Measurements from ENCODE around the gene RTP2.

The RTP2 gene

DNA sequence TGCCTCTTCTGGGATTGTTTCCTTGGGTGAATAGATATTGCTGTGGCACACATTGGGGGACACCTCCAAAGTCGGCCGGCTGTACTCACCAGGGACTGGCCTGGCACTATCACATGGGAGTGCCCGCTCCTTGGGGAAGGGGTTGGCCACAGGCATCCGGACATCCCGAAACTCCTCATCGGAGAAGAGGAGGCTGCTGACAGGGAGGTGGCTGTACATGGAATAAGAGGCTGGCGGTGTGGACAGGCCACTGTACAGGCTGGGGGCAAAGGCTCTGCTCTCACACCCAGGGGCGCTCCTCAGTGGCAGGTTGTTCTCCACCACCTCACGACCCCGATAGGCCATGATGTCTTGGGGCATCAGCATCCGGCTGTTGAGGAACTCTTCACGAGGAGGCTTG, 27.2 kb upstream of the RTP2 start:
- no peak overlapping the region for H3K27ac Mint-ChIP-seq
- no peaks in the 10 kb centered on the region for H3K27me3 Mint-ChIP-seq
- no peaks in the 10 kb centered on the region for H3K9me3 Mint-ChIP-seq (ENCODE audit: low read depth)
- peaks cover 7% of the 10 kb centered on the region for H3K36me3 Mint-ChIP-seq
- H3K4me3 Mint-ChIP-seq = no peak overlapping the region
- H3K4me1 Mint-ChIP-seq (ENCODE audit: low read depth) = no peaks in the 10 kb centered on the region

DNA sequence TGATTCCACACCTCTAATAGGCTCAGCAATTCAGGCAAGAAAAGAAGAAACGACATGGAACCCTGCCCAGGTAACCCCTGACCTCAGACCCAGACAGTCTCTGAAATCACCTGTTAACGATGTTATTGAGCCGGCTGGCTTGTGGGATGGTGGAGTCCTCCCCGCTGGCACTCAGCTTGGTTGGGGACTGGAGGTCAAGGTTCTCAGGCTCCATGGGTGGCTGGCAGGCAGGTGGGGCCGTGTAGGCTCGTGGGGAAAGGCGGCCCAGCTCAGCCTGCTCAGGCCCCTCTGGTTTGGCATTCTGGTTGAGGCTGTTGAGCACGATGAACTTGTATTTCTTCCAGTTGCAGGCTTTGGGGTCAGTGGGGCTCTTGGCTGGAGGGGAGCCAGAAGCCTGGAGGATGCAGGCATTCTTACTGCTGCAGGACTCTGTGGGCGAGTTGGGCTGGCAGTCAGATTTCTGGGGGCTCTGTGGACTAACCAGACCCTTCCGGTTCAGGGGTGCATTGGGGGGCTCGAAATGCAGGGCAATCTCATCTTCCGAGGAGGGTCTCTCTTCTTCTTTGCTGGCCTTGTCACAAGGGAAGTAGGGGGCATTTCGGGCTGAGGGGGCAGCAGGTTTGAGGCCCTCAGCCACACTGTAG, 26.7 kb upstream of the RTP2 start:
- Mint-ChIP-seq H3K27me3 (no peaks in the 10 kb centered on the region), H3K4me1 (ENCODE audit: low read depth) (no peaks in the 10 kb centered on the region), H3K9me3 (ENCODE audit: low read depth) (no peaks in the 10 kb centered on the region), H3K27ac (no peak overlapping the region), H3K36me3 (peaks cover 9% of the 10 kb centered on the region), H3K4me3 (no peak overlapping the region)

DNA sequence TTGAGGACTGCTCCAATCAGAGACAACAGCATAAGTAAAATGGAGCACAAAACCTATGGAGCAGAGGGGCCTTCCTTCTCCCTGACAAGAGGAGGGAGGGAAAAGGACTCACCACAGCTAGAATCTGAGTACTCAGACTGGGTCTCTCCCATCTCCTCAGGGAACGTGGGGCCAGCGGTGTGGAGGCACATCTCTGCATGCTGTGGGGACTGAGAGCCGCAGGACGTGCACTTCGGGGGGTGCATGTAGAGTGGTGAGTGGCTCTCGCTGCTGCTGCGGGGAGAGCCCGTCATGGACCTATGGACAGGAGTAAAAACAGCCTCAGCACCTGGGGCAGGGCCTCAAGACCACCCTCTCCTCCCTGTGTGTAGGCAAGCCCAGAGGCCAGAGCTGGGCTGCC, 25.9 kb upstream of the RTP2 start:
- no peaks in the 10 kb centered on the region for H3K27me3 Mint-ChIP-seq
- no peak overlapping the region for H3K27ac Mint-ChIP-seq
- H3K4me1 Mint-ChIP-seq (ENCODE audit: low read depth) = no peaks in the 10 kb centered on the region
- no peak overlapping the region for H3K4me3 Mint-ChIP-seq
- H3K9me3 Mint-ChIP-seq (ENCODE audit: low read depth) = no peaks in the 10 kb centered on the region
- peaks cover 14% of the 10 kb centered on the region for H3K36me3 Mint-ChIP-seq

DNA sequence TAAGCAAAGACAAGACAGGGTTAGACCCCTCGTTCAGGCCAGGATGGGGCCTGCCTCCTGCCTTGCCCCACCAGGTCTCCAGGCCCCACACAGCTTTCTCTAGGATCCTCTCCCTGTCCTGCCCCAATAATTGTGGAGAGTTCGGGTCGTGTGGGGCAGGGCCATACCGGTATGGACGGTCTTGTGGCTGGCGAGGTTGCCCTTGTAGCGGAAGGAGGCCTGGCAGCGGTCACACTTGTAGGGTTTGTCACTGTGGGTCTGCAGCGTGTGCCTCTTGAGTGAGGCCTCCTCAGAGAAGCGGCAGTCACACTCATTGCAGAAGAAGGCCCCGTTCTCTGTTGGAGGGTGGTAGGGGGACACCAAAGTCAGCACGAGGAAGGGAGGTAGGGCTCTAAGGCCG, 24.2 kb upstream of the RTP2 start:
- Mint-ChIP-seq H3K4me3 (no peak overlapping the region), H3K27me3 (no peaks in the 10 kb centered on the region), H3K27ac (no peak overlapping the region), H3K4me1 (ENCODE audit: low read depth) (no peaks in the 10 kb centered on the region), H3K9me3 (ENCODE audit: low read depth) (no peaks in the 10 kb centered on the region), H3K36me3 (peaks cover 15% of the 10 kb centered on the region)

DNA sequence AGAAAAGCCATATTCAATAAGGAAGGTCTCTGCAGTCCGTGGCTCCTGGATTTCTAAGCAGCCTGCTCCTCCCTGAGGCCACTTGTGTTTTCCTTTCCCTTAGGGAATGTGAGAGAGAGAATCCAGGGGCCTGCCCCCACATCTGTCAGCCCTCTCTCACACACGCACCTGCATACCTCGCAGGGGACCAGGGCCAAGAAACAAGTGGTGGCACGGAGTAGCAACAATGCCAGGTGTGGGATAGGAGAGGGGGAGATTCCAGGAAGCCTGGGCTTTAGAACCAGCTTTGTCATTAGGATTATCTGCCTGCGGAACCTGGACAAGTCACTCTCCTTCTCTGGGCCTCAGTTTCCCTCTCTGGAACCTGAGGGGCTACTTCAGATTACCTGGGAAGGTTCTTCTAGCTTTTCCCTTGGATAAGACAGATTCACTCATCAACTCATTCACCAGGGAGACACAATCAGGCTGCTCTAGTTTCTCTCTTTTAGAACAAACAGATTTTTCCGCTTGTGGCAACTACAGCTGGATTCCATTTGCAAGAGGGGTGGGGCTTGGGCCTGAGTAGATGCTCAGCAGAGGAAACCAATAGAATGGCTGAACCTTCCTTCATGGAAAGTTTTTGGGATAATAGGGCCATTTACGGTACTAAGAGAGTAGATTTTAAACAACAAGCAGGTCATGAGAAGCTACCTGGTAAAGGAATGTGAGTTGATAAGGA, 23.5 kb upstream of the RTP2 start:
- peaks cover 12% of the 10 kb centered on the region for H3K36me3 Mint-ChIP-seq
- H3K9me3 Mint-ChIP-seq (ENCODE audit: low read depth) = no peaks in the 10 kb centered on the region
- H3K27me3 Mint-ChIP-seq = no peaks in the 10 kb centered on the region

DNA sequence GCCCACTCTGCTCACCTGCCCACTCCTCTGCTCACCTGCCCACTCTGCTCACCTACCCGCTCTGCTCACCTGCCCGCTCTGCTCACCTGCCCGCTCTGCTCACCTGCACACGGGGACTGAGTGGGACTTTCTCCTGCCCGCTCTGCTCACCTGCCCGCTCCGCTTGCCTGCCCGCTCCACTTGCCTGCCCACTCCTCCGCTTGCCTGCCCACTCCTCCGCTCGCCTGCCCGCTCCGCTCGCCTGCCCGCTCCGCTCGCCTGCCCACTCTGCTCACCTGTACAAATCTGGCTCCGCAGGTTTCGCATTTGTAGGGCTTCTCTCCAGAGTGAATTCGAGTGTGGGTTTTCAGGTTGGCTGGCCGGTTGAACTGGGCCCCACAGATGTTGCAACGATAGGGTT, 22.9 kb upstream of the RTP2 start:
- Mint-ChIP-seq H3K4me3 (no peak overlapping the region), H3K9me3 (ENCODE audit: low read depth) (no peaks in the 10 kb centered on the region), H3K27me3 (no peaks in the 10 kb centered on the region), H3K36me3 (peaks cover 12% of the 10 kb centered on the region), H3K4me1 (ENCODE audit: low read depth) (no peaks in the 10 kb centered on the region), H3K27ac (no peak overlapping the region)

More for the DNA sequence above, 23.5 kb upstream of the RTP2 start:
- no peak overlapping the region for H3K4me3 Mint-ChIP-seq
- H3K27ac Mint-ChIP-seq = no peak overlapping the region
- H3K4me1 Mint-ChIP-seq (ENCODE audit: low read depth) = no peaks in the 10 kb centered on the region

DNA sequence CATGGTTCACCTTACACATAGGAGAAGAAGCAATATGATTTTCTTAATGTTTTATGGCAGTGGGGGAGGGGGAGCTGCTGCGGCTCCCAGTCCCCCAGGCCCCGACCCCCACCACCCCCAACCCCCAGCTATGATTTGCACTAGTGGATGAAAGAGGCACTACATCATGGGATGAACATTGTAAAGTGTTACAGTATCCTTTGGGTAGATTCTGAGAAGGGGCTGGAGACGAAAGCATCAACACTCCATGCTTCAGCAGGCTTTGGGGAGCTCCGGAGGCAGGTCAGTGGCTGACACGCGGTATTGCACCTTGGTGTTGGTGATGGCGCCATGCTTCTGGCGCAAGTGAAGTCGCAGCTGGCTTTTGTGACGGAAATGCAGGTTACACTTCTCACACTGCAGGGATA, 19.9 kb upstream of the RTP2 start:
- H3K4me3 Mint-ChIP-seq = no peak overlapping the region
- H3K4me1 Mint-ChIP-seq (ENCODE audit: low read depth) = no peaks in the 10 kb centered on the region
- peaks cover 9% of the 10 kb centered on the region for H3K36me3 Mint-ChIP-seq
- H3K9me3 Mint-ChIP-seq (ENCODE audit: low read depth) = no peaks in the 10 kb centered on the region
- H3K27ac Mint-ChIP-seq = no peak overlapping the region
- H3K27me3 Mint-ChIP-seq = no peaks in the 10 kb centered on the region

DNA sequence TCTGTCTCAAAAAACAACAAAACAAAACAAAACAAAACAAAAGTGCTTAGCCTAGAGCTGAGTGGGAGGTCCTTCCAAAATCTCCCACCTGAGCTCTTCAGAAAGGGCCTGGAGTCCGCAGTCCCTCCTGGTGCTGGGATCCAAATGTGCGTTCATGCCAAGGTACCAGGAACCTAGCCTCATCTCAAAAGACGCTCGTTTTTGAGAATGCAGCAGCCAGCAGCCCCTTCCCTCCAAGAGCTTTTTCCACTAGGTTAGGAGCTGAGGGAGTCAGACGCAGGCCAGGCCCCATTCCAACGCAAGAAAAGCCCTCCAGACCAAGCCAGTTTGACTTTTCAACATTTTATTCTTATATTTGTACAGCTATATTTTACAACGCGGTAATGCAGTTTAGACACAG, 18.7 kb upstream of the RTP2 start:
- Mint-ChIP-seq H3K9me3 (ENCODE audit: low read depth) (no peaks in the 10 kb centered on the region), H3K4me1 (ENCODE audit: low read depth) (no peaks in the 10 kb centered on the region), H3K27me3 (no peaks in the 10 kb centered on the region), H3K4me3 (no peak overlapping the region), H3K27ac (no peak overlapping the region), H3K36me3 (peaks cover 9% of the 10 kb centered on the region)

DNA sequence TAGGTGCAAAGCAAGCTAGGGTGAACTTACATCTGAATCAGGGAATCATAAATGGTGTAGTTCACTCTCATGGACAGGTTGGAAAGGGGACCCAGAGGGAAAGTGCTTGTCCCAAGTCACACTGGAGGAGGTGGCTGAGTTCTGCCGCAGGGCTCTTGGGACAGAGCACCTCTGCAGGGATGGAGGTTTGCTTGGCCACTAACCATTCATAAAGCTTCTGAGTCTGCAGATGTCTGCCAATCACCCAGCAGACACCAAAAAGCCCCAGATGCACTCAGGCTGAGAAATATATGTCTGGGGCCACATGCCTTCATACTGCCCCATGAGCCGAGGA, 17.9 kb upstream of the RTP2 start:
- Mint-ChIP-seq H3K36me3 (peaks cover 9% of the 10 kb centered on the region), H3K4me1 (ENCODE audit: low read depth) (no peaks in the 10 kb centered on the region), H3K27ac (no peak overlapping the region), H3K27me3 (no peaks in the 10 kb centered on the region), H3K9me3 (ENCODE audit: low read depth) (no peaks in the 10 kb centered on the region), H3K4me3 (no peak overlapping the region)

DNA sequence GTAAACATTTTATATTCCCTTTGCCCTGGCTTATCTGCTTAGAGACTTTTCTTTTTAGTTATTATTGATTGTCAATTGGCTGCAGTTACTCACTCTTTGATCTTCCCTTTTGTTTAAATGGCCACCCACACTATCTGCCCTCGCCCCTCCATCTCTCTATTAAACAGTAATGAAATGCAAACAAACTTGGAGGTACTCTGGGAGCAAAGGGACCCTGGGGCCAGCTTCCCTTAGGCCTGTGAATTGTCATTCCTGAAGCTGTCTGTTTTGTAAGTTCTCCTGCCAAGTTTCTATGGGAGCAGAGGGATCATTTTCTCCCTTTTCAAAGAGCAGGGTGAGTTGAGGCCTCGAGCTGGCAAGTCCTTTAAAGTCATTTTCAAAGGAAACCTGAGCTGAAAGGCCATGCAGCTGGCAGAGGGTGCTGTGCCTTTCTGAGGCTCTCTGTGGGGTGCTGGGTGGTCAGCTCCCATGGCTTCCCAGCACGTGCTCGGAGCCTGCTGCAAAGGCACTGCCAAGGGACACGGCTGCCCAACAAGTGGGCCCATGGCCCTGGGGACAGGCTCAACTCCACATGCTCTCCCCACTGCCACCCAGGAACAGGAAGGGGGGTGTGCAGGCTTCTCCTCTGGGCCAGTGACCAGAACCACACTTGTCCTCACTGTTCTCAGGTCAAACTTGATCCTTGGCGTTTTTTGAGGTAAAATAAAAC, 17.4 kb upstream of the RTP2 start:
- Mint-ChIP-seq H3K9me3 (ENCODE audit: low read depth) (no peaks in the 10 kb centered on the region), H3K36me3 (peaks cover 9% of the 10 kb centered on the region), H3K27me3 (no peaks in the 10 kb centered on the region), H3K4me1 (ENCODE audit: low read depth) (no peaks in the 10 kb centered on the region), H3K4me3 (no peak overlapping the region), H3K27ac (no peak overlapping the region)

DNA sequence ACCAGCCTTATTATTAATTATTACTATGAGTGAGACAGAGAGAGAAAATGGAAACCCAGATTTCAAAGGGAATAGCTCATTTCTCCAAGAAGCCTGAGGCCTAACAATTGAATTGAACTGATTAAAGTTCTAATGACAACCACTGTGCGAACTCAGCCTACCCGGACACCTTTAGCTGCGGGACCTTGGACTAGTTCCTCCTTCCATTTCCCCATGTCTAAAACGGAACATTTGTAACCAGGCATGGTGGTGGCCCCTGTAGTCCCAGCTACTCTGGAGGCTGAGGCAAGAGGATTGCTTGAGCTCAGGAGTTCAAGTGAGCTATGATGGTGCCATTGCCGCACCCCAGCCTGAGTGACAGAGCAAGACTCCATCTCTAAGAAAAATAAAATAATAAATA, 16.4 kb upstream of the RTP2 start:
- H3K4me1 Mint-ChIP-seq (ENCODE audit: low read depth) = peaks cover 7% of the 10 kb centered on the region
- H3K9me3 Mint-ChIP-seq (ENCODE audit: low read depth) = no peaks in the 10 kb centered on the region

DNA sequence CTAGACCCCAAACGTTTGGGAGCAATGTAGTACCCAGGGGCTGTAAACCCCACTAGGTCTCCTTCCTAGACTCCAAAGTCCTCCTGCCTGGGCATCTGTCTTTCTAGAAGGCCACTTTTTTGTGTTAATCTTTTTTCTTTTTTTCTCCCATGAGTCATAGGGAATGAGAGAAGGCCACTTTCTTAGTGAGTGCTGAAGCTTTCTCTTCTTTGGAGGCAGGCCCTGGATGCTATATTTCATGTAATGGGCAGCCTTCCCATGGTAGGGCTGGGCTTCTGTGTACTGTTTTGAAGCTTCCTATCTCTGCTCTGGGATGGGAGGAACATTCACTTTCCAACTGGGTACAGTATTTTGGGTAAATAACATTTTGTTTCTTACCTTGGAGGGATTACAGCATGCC, 15.2 kb upstream of the RTP2 start:
- Mint-ChIP-seq H3K4me3 (no peak overlapping the region), H3K27me3 (peaks cover 2% of the 10 kb centered on the region), H3K9me3 (ENCODE audit: low read depth) (no peaks in the 10 kb centered on the region), H3K4me1 (ENCODE audit: low read depth) (peaks cover 8% of the 10 kb centered on the region), H3K36me3 (peaks cover 2% of the 10 kb centered on the region), H3K27ac (no peak overlapping the region)

More for the DNA sequence above, 16.4 kb upstream of the RTP2 start:
- peaks cover 2% of the 10 kb centered on the region for H3K27me3 Mint-ChIP-seq
- peaks cover 5% of the 10 kb centered on the region for H3K36me3 Mint-ChIP-seq
- H3K4me3 Mint-ChIP-seq = no peak overlapping the region
- no peak overlapping the region for H3K27ac Mint-ChIP-seq

DNA sequence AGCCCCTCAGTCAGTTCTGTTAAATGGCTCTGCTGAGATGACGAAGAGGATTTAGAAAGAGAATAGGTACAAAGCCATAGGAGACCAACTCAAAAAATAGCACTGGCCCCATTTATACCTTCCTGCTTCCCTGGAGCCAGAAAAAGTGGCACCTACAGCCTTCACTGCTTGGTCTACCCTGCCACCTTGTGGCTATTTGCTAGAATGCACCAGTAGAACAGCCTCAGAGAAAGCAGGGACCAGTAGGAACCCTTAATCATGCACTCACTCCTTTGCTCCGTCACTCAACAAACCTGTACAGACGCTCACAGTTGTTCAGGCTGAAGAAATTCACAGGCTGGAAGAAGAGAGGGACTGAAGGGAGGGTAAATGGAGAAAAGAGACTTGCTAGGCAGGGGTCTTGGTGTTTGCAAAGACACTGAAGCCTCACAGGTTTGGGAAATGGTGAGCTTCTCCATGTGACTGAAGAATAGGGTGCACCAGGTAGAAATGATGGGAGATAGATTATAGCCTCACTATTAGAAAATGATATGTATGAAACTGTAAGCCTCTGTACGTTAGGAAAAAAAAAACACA, 12.1 kb upstream of the RTP2 start:
- no peaks in the 10 kb centered on the region for H3K36me3 Mint-ChIP-seq

DNA sequence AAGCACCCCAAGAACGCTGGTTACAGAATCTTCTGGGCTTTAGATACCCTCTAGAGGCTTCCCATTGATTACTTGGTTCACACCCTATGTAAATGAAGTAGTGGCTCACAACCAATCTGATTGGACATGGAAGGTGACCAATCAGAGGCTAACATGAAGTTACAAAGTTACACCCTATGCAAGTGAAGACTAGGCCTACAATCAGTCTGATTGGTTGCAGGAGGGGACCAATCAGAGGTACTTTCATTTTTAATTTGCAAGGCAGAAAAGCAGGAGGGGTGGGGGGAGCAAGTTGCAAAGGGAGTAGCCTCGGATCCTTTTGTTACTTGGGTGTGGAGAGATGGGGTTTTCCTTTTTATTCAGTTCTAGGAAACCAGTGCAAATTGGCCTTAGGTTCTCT, 11.1 kb upstream of the RTP2 start:
- no peaks in the 10 kb centered on the region for H3K9me3 Mint-ChIP-seq (ENCODE audit: low read depth)
- H3K36me3 Mint-ChIP-seq = no peaks in the 10 kb centered on the region
- peaks cover 2% of the 10 kb centered on the region for H3K27me3 Mint-ChIP-seq
- H3K27ac Mint-ChIP-seq = no peak overlapping the region
- H3K4me3 Mint-ChIP-seq = no peak overlapping the region
- H3K4me1 Mint-ChIP-seq (ENCODE audit: low read depth) = peaks cover 8% of the 10 kb centered on the region

More for the DNA sequence above, 12.1 kb upstream of the RTP2 start:
- H3K4me1 Mint-ChIP-seq (ENCODE audit: low read depth) = peaks cover 8% of the 10 kb centered on the region
- H3K4me3 Mint-ChIP-seq = no peak overlapping the region
- peaks cover 2% of the 10 kb centered on the region for H3K27me3 Mint-ChIP-seq
- H3K27ac Mint-ChIP-seq = no peak overlapping the region
- no peaks in the 10 kb centered on the region for H3K9me3 Mint-ChIP-seq (ENCODE audit: low read depth)

DNA sequence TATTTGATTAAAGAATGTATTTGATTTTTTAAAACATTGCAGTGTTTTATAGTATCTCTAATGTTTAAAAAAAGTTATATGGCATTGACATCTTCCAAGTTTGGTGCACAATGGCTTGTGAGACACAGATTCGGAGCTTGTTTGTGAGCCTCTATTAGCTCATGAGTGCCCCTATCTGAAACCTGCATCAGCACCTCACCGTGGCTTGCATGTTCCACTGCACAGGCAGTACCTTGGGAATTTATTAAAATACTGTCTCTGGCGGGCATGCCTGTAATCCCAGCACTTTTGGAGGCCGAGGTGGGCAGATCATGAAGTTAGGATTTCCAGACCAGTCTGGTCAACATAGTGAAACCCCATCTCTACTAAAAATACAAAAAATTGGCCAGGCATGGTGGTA, 6.8 kb upstream of the RTP2 start:
- no peak overlapping the region for H3K27ac Mint-ChIP-seq
- H3K4me1 Mint-ChIP-seq (ENCODE audit: low read depth) = peaks cover 4% of the 10 kb centered on the region
- no peaks in the 10 kb centered on the region for H3K27me3 Mint-ChIP-seq
- no peaks in the 10 kb centered on the region for H3K36me3 Mint-ChIP-seq
- no peak overlapping the region for H3K4me3 Mint-ChIP-seq
- no peaks in the 10 kb centered on the region for H3K9me3 Mint-ChIP-seq (ENCODE audit: low read depth)
